PC-9 (cell line): Measurements from ENCODE around the gene DSTYK. TPM values are rescaled to one million over a fixed set of nuclear protein-coding genes. Genes with fewer than 3 reads are reported as not detected.

Source experiments
- BruUV-seq: library from RNA; stranded (reverse); fragments of 400-500 nt; replicated peaks from 2 replicates; lab custom pipeline; 2021; lab: Mats Ljungman, UMichigan
- CTCF ChIA-PET: fragments of 300-600 bp; sonication (Branson Sonifier 250); formaldehyde crosslinking; loops from one replicate; lab custom pipeline; 2022; ENCODE audit warnings: antibody characterized with exemption; lab: Charles Lee
- POLR2A ChIA-PET: fragments of 300-600 bp; sonication (Branson Sonifier 250); formaldehyde crosslinking; loops from one replicate; lab custom pipeline; 2022; ENCODE audit warnings: antibody characterized with exemption; ENCODE audit not compliant: unreplicated experiment; lab: Charles Lee
- DNase-seq, 2 experiments: peaks; one replicate each; pipeline versions ENCODE4 v3.0.0 to v3.0.0-alpha.2; 2015 to 2022; ENCODE audit warnings: mixed read lengths in 1 of 2
- H2AFZ ChIP-seq: fragments of 200-600 bp; sonication (generic); 2 replicates; pipeline ENCODE4 v1.8.1; 2017; ENCODE audit warnings: antibody characterized with exemption
- H3F3A ChIP-seq: fragments of 200-600 bp; sonication (generic); 2 replicates; pipeline ENCODE4 v1.8.1; 2017; ENCODE audit warnings: antibody characterized with exemption, mild to moderate bottlenecking, low read depth; ENCODE audit not compliant: insufficient read depth
- H3K27ac ChIP-seq: fragments of 200-600 bp; sonication (generic); 2 replicates; pipeline ENCODE4 v1.6.1; 2016; ENCODE audit warnings: mixed run types
- H3K27me3 ChIP-seq: fragments of 200-600 bp; sonication (generic); 2 replicates; pipeline ENCODE4 v1.6.1; 2016; ENCODE audit warnings: low read depth, mixed run types; ENCODE audit not compliant: insufficient read depth
- H3K36me3 ChIP-seq: fragments of 200-600 bp; sonication (generic); 2 replicates; pipeline ENCODE4 v1.6.1; 2016; ENCODE audit warnings: low read depth, mixed run types
- H3K4me1 ChIP-seq: fragments of 200-600 bp; sonication (generic); replicated peaks from 2 replicates; pipeline ENCODE4 v1.6.1; 2016; ENCODE audit warnings: mixed run types; ENCODE audit not compliant: insufficient read depth
- H3K4me2 ChIP-seq: fragments of 200-600 bp; sonication (generic); 2 replicates; pipeline ENCODE4 v1.6.1; 2017; ENCODE audit warnings: mixed run types
- H3K4me3 ChIP-seq: fragments of 200-600 bp; sonication (generic); 2 replicates; pipeline ENCODE4 v1.6.1; 2016; ENCODE audit warnings: mixed run types
- H3K79me2 ChIP-seq: fragments of 200-600 bp; sonication (generic); 2 replicates; pipeline ENCODE4 v1.6.1; 2017; ENCODE audit warnings: low read depth, mixed run types
- H3K9me2 ChIP-seq: fragments of 200-600 bp; sonication (generic); 2 replicates; pipeline ENCODE4 v1.8.1; 2017; ENCODE audit warnings: mild to moderate bottlenecking; ENCODE audit not compliant: insufficient read depth
- H3K9me3 ChIP-seq: fragments of 200-600 bp; sonication (generic); 2 replicates; pipeline ENCODE4 v1.8.1; 2016; ENCODE audit warnings: low read depth; ENCODE audit not compliant: insufficient read depth
- H4K20me1 ChIP-seq: fragments of 200-600 bp; sonication (generic); 2 replicates; pipeline ENCODE4 v1.8.1; 2017; ENCODE audit not compliant: insufficient read depth
- EZH2 ChIP-seq: fragments of 200-600 bp; sonication (generic); IDR thresholded peaks from 2 replicates; pipeline ENCODE4 v1.8.0; 2017; ENCODE audit warnings: antibody characterized with exemption, low read depth
- intact Hi-C: fragments of 100-400 bp; cut with micrococcal nuclease; formaldehyde crosslinking; loops from one replicate; pipeline ENCODE4 v1.10.0; 2022; ENCODE audit not compliant: unreplicated experiment
- total RNA-seq: library from RNA; stranded (reverse); gene quantifications from 2 replicates; pipeline ENCODE4 v1.2.3, GENCODE V29; 2021
- TF ChIP-seq, protein P1 (sequence below): fragments of 200-600 bp; sonication (generic); conservative IDR thresholded peaks from 2 replicates; pipeline ENCODE4 v1.6.1; 2017; ENCODE audit warnings: mixed run types, antibody characterized with exemption, mild to moderate bottlenecking, moderate library complexity

Gene DSTYK
- total RNA-seq, 1 experiment from 2014 or later, result 8.1 TPM

DNA sequence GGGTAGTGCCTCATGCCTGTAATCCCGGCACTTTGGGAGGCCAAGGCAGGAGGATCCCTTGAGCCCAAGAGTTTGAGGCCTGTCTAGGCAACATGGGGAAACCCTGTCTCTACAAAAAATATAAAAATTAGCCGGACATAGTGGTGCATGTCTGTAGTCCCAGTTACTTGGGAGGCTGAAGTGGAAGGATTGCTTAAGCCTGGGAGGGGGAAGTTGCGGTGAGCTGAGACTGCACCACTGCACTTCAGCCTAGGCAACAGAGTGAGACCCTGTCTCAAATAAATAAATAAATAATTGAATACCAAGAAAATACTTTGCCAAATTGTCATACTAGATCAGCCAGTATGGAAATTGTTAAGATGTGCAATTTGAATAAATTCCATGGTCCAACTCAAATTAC, 83.9 kb downstream of the DSTYK start:
- no peak for DNase-seq
- Histone ChIP-seq H3K4me3 (no peak overlapping the region), H3K36me3 (no peaks in the 10 kb centered on the region), H4K20me1 (no peaks in the 10 kb centered on the region), H3K4me1 (no peaks in the 10 kb centered on the region), H3K9me3 (no peaks in the 10 kb centered on the region), H3K27ac (no peak overlapping the region), H3K9me2 (no peaks in the 10 kb centered on the region), H3F3A (no peaks in the 10 kb centered on the region), H3K27me3 (no peaks in the 10 kb centered on the region), H3K79me2 (no peaks in the 10 kb centered on the region), H2AFZ (no peak overlapping the region), H3K4me2 (no peak overlapping the region)
- ChIA-PET POLR2A (no interaction called here), CTCF (no interaction called here)
- BruUV-seq, result no TSS peak
- TF ChIP-seq EZH2, result no peak
- TF ChIP-seq, protein P1, sequence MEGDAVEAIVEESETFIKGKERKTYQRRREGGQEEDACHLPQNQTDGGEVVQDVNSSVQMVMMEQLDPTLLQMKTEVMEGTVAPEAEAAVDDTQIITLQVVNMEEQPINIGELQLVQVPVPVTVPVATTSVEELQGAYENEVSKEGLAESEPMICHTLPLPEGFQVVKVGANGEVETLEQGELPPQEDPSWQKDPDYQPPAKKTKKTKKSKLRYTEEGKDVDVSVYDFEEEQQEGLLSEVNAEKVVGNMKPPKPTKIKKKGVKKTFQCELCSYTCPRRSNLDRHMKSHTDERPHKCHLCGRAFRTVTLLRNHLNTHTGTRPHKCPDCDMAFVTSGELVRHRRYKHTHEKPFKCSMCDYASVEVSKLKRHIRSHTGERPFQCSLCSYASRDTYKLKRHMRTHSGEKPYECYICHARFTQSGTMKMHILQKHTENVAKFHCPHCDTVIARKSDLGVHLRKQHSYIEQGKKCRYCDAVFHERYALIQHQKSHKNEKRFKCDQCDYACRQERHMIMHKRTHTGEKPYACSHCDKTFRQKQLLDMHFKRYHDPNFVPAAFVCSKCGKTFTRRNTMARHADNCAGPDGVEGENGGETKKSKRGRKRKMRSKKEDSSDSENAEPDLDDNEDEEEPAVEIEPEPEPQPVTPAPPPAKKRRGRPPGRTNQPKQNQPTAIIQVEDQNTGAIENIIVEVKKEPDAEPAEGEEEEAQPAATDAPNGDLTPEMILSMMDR, result no peak
- intact Hi-C loops, result no loop called here

DNA sequence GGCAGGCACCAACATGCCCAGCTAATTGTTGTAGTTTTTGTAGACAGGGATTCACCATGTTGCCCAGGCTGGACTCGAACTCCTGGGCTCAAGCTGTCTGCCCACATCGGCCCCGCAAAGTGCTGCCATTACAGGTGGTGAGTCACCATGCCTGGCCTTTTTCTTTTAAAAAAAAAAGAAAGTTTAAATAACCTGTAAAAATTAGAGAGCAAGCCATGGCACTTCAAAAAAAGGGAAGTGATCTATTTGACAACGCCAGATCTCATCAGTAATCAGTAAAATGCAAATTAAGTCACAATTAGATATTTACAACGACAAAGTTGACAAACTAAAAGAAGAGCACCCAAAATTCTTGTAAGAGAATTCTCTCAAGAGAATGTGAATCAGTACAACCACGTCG, 86.8 kb downstream of the DSTYK start:
- peaks cover 13% of the 10 kb centered on the region for H3K4me1 ChIP-seq
- ChIA-PET POLR2A (interaction anchor here (0.7 kb wide), 1 partner anchor 127 kb away, joined by 4 read pairs; no protein-coding TSS in a partner anchor), CTCF (no interaction called here)
- H3K79me2 ChIP-seq, result peaks cover 20% of the 10 kb centered on the region
- no peak overlapping the region for H2AFZ ChIP-seq
- no peaks in the 10 kb centered on the region for H3K27me3 ChIP-seq
- DNase-seq, result no peak
- H3K36me3 ChIP-seq, result no peaks in the 10 kb centered on the region
- no peaks in the 10 kb centered on the region for H3F3A ChIP-seq
- no peak overlapping the region for H3K27ac ChIP-seq
- TF ChIP-seq, protein P1, result no peak
- no peak for TF ChIP-seq EZH2
- no peaks in the 10 kb centered on the region for H3K9me3 ChIP-seq
- H3K4me3 ChIP-seq, result no peak overlapping the region
- H3K4me2 ChIP-seq, result no peak overlapping the region
- no peaks in the 10 kb centered on the region for H3K9me2 ChIP-seq
- intact Hi-C loops, result no loop called here
- BruUV-seq, result no TSS peak
- H4K20me1 ChIP-seq, result peaks cover 3% of the 10 kb centered on the region; the same call in 1 of the 2 replicates

DNA sequence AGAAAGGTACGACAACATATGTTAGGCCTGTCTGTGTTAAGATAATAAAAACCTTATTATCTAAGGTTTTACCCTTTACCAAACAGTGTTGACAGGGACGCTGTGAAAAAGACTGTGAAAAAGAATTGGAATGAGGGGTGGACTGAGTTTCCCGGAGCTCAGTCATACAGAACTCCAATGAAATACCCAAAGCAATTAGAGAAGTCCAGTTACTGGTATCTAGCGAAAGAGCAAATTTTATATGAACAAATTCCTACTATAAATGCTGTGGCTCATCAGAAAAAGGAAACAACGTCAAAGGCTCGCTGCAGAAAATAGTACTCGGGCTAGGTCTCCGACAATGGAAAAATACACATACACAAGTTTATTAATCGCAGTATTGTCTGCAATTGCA, 89.0 kb downstream of the DSTYK start:
- Histone ChIP-seq H3K27me3 (no peaks in the 10 kb centered on the region), H3K4me3 (peak overlapping the region; percentile 84), H3F3A (no peaks in the 10 kb centered on the region), H3K79me2 (peaks cover 35% of the 10 kb centered on the region), H3K27ac (peak overlapping the region; percentile 79), H3K4me2 (peak overlapping the region; percentile 99), H4K20me1 (peaks cover 3% of the 10 kb centered on the region; the same call in 1 of the 2 replicates), H3K9me2 (no peaks in the 10 kb centered on the region), H2AFZ (peak overlapping the region; percentile 90), H3K4me1 (peaks cover 13% of the 10 kb centered on the region), H3K9me3 (no peaks in the 10 kb centered on the region), H3K36me3 (0 out of 2 replicates have a peak, but pooled peaks cover 4% of the 10 kb centered on the region)
- no peak for DNase-seq
- TF ChIP-seq, protein P1, result 0 out of 2 replicates have a peak, but pooled peaks have one; percentile 49
- no peak for TF ChIP-seq EZH2
- TSS peak; percentile 65 for BruUV-seq
- CTCF ChIA-PET, result no interaction called here
- POLR2A ChIA-PET, result interaction anchor here (0.6 to 0.7 kb wide), 2 partner anchors 44 to 197 kb away, joined by 3 to 4 read pairs; no protein-coding TSS in a partner anchor
- intact Hi-C loops, result loop anchor here (1.0 to 2.0 kb wide), 5 partner anchors 18 to 606 kb away; partner anchors contain the start of genes DSTYK, MDM4 and TMCC2
